NT2/D1 (cell line): ENCODE data around the gene PAFAH2.
"Not testable (repeated sequence)": the region's sequence is repeated elsewhere in the genome, so short reads cannot be mapped to it uniquely, and the experiment has no call there.

Source experiments
- YY1 ChIP-seq: IDR thresholded peaks from 2 replicates; pipeline ENCODE4 v1.6.1; 2011; ENCODE audit not compliant: insufficient read length, insufficient read depth
- ZNF274 ChIP-seq: IDR thresholded peaks from 2 replicates; pipeline ENCODE4 v1.6.1; 2011; ENCODE audit warnings: mild to moderate bottlenecking, low read depth, low read length

- TF ChIP-seq ZNF274, YY1: not testable (repeated sequence)
Measured at GRCh38 chr1:25932811-25933400, 65.0 kb downstream of the PAFAH2 start.
